ENCODE data around the gene BSND. TPM values are rescaled to one million over a fixed set of nuclear protein-coding genes. Genes with fewer than 3 reads are reported as not detected.

Gene BSND
- total RNA-seq, 1 donor from 2014 or later = not detected

GRCh38 chr1:54988975-54989374, 9.8 kb upstream of the BSND start:
- no peak for ATAC-seq (ENCODE audit: poor library complexity)
- intact Hi-C loops (cut with DNase I) = no loop called here
- no peak for DNase-seq

- no peak for ATAC-seq (ENCODE audit: poor library complexity)
- intact Hi-C loops (cut with DNase I) = no loop called here
- DNase-seq = no peak
Measured at GRCh38 chr1:54989473-54989872, 9.3 kb upstream of the BSND start.

GRCh38 chr1:54989968-54990810, 8.5 kb upstream of the BSND start:
- DNase-seq (peak; percentile 73), ATAC-seq (ENCODE audit: poor library complexity) (peak; percentile 89)
- intact Hi-C loops (cut with DNase I) = no loop called here

GRCh38 chr1:54990916-54991315, 7.8 kb upstream of the BSND start:
- intact Hi-C loops (cut with DNase I) = no loop called here
- no peak for DNase-seq
- ATAC-seq (ENCODE audit: poor library complexity) = no peak

GRCh38 chr1:54991939-54992338, 6.8 kb upstream of the BSND start:
- intact Hi-C loops (cut with DNase I) = no loop called here
- DNase-seq = no peak
- ATAC-seq (ENCODE audit: poor library complexity) = no peak

- ATAC-seq (ENCODE audit: poor library complexity) (no peak), DNase-seq (no peak)
- intact Hi-C loops (cut with DNase I) = no loop called here
Measured at GRCh38 chr1:54993140-54993539, 5.6 kb upstream of the BSND start.

- intact Hi-C loops (cut with DNase I) = no loop called here
- ATAC-seq (ENCODE audit: poor library complexity) = no peak
- DNase-seq = no peak
Measured at GRCh38 chr1:54994355-54994990, 4.3 kb upstream of the BSND start.

- DNase-seq = no peak
- intact Hi-C loops (cut with DNase I) = loop anchor here (5.0 kb wide), 1 partner anchor 43 kb away; no protein-coding TSS in a partner anchor
- no peak for ATAC-seq (ENCODE audit: poor library complexity)
Measured at GRCh38 chr1:54995013-54995760, 3.5 kb upstream of the BSND start.

GRCh38 chr1:54995835-54996234, 2.9 kb upstream of the BSND start:
- intact Hi-C loops (cut with DNase I) = loop anchor here (5.0 kb wide), 1 partner anchor 44 kb away; no protein-coding TSS in a partner anchor
- ATAC-seq (ENCODE audit: poor library complexity) = no peak

GRCh38 chr1:54996359-54996868, 2.3 kb upstream of the BSND start:
- ATAC-seq (ENCODE audit: poor library complexity) = peak; percentile 87
- intact Hi-C loops (cut with DNase I) = loop anchor here (5.0 kb wide), 1 partner anchor 44 kb away; no protein-coding TSS in a partner anchor

More at GRCh38 chr1:54995835-54996234, 2.9 kb upstream of the BSND start:
- DNase-seq = no peak

GRCh38 chr1:54996869-54997710, 1.6 kb upstream of the BSND start:
- intact Hi-C loops (cut with DNase I) = loop anchor here (5.0 kb wide), 1 partner anchor 45 kb away; no protein-coding TSS in a partner anchor
- no peak for ATAC-seq (ENCODE audit: poor library complexity)
- DNase-seq = no peak

More at GRCh38 chr1:54996359-54996868, 2.3 kb upstream of the BSND start:
- peak; percentile 81 for DNase-seq

- ATAC-seq (ENCODE audit: poor library complexity) (no peak), DNase-seq (no peak)
- intact Hi-C loops (cut with DNase I) = loop anchor here (5.0 kb wide), 1 partner anchor 45 kb away; no protein-coding TSS in a partner anchor
Measured at GRCh38 chr1:54997711-54997986, 1.1 kb upstream of the BSND start.

GRCh38 chr1:54998100-54998499, 633 bp upstream of the BSND start:
- ATAC-seq (ENCODE audit: poor library complexity) = no peak
- intact Hi-C loops (cut with DNase I) = loop anchor here (5.0 kb wide), 1 partner anchor 46 kb away; no protein-coding TSS in a partner anchor
- no peak for DNase-seq

GRCh38 chr1:55000110-55001085, 1.7 kb downstream of the BSND start:
- no peak for ATAC-seq (ENCODE audit: poor library complexity)
- DNase-seq = no peak
- intact Hi-C loops (cut with DNase I) = no loop called here

GRCh38 chr1:55001311-55001710, 2.6 kb downstream of the BSND start:
- intact Hi-C loops (cut with DNase I) = no loop called here
- ATAC-seq (ENCODE audit: poor library complexity) = no peak
- DNase-seq = no peak

GRCh38 chr1:55002686-55003085, 4.0 kb downstream of the BSND start:
- ATAC-seq (ENCODE audit: poor library complexity) (no peak), DNase-seq (no peak)
- intact Hi-C loops (cut with DNase I) = no loop called here

All from Right ventricle myocardium superior (tissue), 1 donor.